Effector memory CD4-positive, alpha-beta T cell (primary cell): ENCODE measurements around the gene MYH10.
"Not testable (repeated sequence)": the region's sequence is repeated elsewhere in the genome, so short reads cannot be mapped to it uniquely, and the experiment has no call there.

Source experiments
- DNase-seq, 3 donors: peaks; one replicate each; pipeline ENCODE4 v3.0.0-alpha.2; 2020
- H3K27ac ChIP-seq: 2 replicates; pipeline ENCODE4 v1.7.0; 2013; ENCODE audit warnings: mild to moderate bottlenecking, low read length, moderate library complexity; ENCODE audit not compliant: insufficient read depth, poor library complexity, severe bottlenecking
- H3K27me3 ChIP-seq: replicated peaks from 2 replicates; pipeline ENCODE4 v1.7.0; 2013; ENCODE audit warnings: mild to moderate bottlenecking, low read length; ENCODE audit not compliant: insufficient read depth, control insufficient read depth, poor library complexity, severe bottlenecking
- H3K36me3 ChIP-seq: 2 replicates; pipeline ENCODE4 v1.7.0; 2013; ENCODE audit warnings: mild to moderate bottlenecking, low read length, moderate library complexity; ENCODE audit not compliant: control insufficient read depth, insufficient read depth
- H3K4me1 ChIP-seq: 2 replicates; pipeline ENCODE4 v1.7.0; 2013; ENCODE audit warnings: low read length, mild to moderate bottlenecking; ENCODE audit not compliant: control insufficient read depth, insufficient read depth, poor library complexity, severe bottlenecking
- H3K4me3 ChIP-seq: 2 replicates; pipeline ENCODE4 v1.7.0; 2013; ENCODE audit warnings: low read length, low read depth, mild to moderate bottlenecking; ENCODE audit not compliant: insufficient read depth, poor library complexity, severe bottlenecking
- H3K9me3 ChIP-seq: 2 replicates; pipeline ENCODE4 v1.7.0; 2013; ENCODE audit warnings: mild to moderate bottlenecking, low read length, moderate library complexity; ENCODE audit not compliant: control insufficient read depth

The MYH10 gene

DNA sequence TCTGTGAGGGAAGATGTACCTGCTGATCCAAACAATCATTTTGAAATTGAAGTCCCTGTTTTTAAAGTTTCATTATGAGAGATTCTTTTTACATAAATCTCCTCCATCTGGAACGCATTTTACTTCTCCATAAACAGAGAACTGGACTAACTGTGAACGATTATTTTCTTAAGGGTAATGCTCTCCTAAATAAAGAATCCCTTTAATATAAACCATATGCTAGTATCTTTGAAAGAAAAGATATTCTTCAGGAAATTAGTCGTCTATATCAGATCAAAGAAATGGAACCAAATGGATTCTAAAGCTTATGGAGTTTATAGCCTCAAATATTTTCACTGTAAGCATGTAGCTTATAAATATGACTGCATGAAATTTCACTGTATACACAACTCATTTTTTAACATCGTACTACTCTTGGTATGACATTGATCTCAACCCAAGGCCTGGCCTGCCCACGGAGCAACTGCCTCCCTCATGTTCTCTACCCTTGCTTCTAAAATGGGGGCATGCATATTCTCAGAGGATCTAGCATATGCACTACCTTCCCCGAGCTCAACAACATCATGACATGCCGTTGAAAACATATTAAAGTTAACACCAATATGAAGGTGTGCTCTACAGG is 66.4 kb downstream of the MYH10 start:
- no peaks in the 10 kb centered on the region for H3K36me3 ChIP-seq
- no peaks in the 10 kb centered on the region for H3K4me1 ChIP-seq
- H3K27me3 ChIP-seq = no peaks in the 10 kb centered on the region
- DNase-seq = no peak
- no peaks in the 10 kb centered on the region for H3K9me3 ChIP-seq
- H3K4me3 ChIP-seq = no peak overlapping the region
- H3K27ac ChIP-seq = no peak overlapping the region

GRCh38 chr17:8563024-8563776 is 67.3 kb downstream of the MYH10 start:
- H3K27me3 ChIP-seq = no peaks in the 10 kb centered on the region
- no peak overlapping the region for H3K27ac ChIP-seq
- DNase-seq = no peak
- H3K36me3 ChIP-seq = no peaks in the 10 kb centered on the region
- H3K9me3 ChIP-seq = no peaks in the 10 kb centered on the region
- H3K4me3 ChIP-seq = no peak overlapping the region
- H3K4me1 ChIP-seq = no peaks in the 10 kb centered on the region

DNA sequence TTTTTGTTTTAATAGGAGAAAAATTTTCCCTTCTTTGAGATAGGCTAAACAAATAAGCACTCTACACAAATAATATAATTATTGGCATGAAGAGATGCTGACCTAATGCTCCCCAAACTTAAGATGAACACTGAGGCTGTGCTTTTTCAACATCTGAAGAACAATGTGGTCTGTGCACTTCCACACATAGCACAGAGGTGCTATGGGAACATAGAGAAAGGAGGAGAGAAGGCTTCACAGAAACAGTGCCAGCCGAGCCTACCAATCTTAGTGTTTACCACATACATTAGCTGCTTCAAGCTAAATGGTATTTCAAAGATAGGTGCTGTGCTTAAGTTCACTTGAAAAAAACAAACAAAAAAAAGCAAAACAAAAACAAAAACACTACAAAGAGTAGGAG is 72.4 kb downstream of the MYH10 start:
- no peak overlapping the region for H3K4me3 ChIP-seq

GRCh38 chr17:8557176-8557806 is 73.2 kb downstream of the MYH10 start:
- Histone ChIP-seq H3K27ac (no peak overlapping the region), H3K36me3 (no peaks in the 10 kb centered on the region), H3K27me3 (no peaks in the 10 kb centered on the region), H3K4me3 (no peak overlapping the region), H3K9me3 (no peaks in the 10 kb centered on the region), H3K4me1 (no peaks in the 10 kb centered on the region)
- DNase-seq = no peak

More for the DNA sequence above, 72.4 kb downstream of the MYH10 start:
- Histone ChIP-seq H3K4me1 (no peaks in the 10 kb centered on the region), H3K36me3 (no peaks in the 10 kb centered on the region), H3K9me3 (no peaks in the 10 kb centered on the region), H3K27ac (no peak overlapping the region), H3K27me3 (no peaks in the 10 kb centered on the region)
- no peak for DNase-seq

- Histone ChIP-seq H3K9me3 (no peaks in the 10 kb centered on the region), H3K27me3 (no peaks in the 10 kb centered on the region), H3K36me3 (no peaks in the 10 kb centered on the region), H3K27ac (no peak overlapping the region), H3K4me1 (no peaks in the 10 kb centered on the region), H3K4me3 (no peak overlapping the region)
- no peak for DNase-seq
Observed at GRCh38 chr17:8556074-8556473, 74.5 kb downstream of the MYH10 start.

GRCh38 chr17:8555062-8555461 is 75.5 kb downstream of the MYH10 start:
- Histone ChIP-seq H3K36me3 (no peaks in the 10 kb centered on the region), H3K4me3 (no peak overlapping the region), H3K27me3 (no peaks in the 10 kb centered on the region), H3K4me1 (no peaks in the 10 kb centered on the region), H3K27ac (no peak overlapping the region), H3K9me3 (no peaks in the 10 kb centered on the region)
- DNase-seq = no peak

DNA sequence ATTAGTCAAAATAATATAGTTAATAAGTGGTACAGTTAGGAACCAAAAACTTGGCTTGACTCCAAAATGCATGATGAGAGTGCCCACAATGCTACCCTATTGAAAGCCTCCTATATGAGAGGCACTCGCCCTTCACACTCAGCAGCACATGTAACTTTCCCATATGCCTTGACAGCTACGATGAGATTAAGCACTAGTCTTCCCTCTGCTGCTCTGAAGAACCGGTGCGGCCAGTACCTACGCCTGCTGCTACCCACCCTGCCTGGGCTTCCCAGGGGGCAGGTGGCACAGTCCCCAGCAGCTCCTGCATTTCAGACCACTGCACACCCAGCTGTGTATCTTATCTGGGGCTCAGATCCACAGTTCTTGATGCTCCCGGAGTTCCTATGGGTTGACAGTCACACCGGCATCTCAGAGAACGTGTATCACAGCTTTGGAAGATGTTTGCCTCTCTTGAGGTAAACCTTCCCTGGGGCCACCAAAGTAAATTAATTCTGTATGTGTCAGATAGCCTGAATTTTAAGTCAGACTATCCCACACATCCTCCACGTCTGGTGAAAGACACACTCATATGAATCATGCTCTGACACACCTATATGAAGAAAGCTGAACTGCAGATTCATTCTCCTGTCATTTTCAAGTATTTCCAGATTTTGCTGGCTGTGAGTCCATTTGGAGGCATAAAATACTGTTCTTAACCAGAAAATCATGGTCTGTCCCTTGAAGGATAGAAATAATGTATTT is 77.8 kb downstream of the MYH10 start:
- Histone ChIP-seq H3K36me3 (no peaks in the 10 kb centered on the region), H3K27ac (no peak overlapping the region), H3K4me1 (no peaks in the 10 kb centered on the region), H3K4me3 (no peak overlapping the region), H3K27me3 (no peaks in the 10 kb centered on the region), H3K9me3 (no peaks in the 10 kb centered on the region)
- DNase-seq = no peak

DNA sequence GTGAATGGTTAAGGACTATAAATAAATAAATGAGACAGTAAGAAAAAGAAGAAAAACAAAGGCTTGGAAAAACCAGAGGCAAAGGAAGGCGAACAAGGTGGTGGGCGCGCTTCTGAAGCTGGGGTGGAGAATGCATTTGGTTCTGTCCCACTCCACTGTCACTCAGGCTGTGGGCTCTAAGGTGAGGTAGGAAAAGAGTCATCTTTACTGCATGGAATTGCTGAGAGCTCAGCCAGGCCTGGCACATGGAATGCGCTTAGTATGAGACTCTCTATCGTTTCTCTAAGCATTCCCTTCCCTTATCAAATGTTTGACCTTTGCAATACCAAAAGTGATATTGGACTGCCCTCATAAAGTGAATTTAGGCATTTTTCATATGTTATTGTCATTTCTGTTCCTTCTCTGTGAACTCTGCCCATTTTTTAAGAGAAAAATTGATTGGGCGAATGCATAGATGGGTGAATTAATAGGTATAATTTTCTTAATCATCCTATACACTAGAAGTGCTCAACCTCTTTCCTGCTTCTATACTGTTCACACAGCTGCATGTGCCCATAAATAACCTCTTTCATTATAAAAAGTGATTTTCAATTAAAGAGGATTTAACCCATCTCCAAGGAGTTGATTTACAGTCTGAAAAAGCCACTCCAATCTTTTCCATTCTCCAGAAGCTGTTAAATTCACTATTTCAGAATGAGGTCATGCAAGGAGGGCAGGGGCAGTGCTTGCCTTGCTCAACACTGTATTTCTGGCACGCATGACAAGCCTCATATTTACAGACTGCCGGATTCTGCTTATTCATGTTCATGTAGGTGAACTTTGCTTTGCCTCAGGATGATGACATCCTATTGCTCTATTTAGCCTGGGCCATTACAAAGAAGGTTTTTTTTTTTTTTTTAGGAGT is 87.7 kb downstream of the MYH10 start:
- no peaks in the 10 kb centered on the region for H3K9me3 ChIP-seq
- no peak overlapping the region for H3K27ac ChIP-seq
- DNase-seq = no peak
- H3K36me3 ChIP-seq = no peaks in the 10 kb centered on the region
- no peak overlapping the region for H3K4me3 ChIP-seq
- no peaks in the 10 kb centered on the region for H3K27me3 ChIP-seq
- H3K4me1 ChIP-seq = no peaks in the 10 kb centered on the region

DNA sequence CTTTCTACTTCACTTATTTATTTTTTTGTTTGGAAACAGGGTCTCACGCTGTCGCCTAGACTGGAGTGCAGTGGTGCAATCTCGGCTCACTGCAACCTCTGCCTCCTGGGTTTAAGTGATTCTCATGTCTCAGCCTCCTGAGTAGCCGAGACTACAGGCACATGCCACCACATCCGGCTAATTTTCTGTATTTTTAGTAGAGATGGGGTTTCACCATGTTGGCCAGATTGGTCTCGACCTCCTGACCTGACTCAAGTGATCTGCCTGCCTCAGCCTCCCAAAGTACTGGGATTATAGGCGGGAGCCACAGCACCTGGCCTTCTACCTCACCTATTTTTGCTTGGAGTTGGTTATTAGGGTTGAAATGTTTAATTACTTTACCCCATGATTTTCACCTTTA is 90.5 kb downstream of the MYH10 start:
- not testable (repeated sequence) for H3K36me3 ChIP-seq, H3K27me3 ChIP-seq, H3K4me1 ChIP-seq, DNase-seq, H3K27ac ChIP-seq, H3K4me3 ChIP-seq, H3K9me3 ChIP-seq
